OCI-LY1 (cell line): Measurements from ENCODE around the gene GARRE1.
"Not testable (repeated sequence)": the region's sequence is repeated elsewhere in the genome, so short reads cannot be mapped to it uniquely, and the experiment has no call there.

ENCODE experiments used
- H2AFZ ChIP-seq: fragments of 200-600 bp; sonication (generic), shearing (Covaris generic); 2 replicates; pipeline ENCODE4 v1.6.0; 2014; ENCODE audit warnings: antibody characterized with exemption, mild to moderate bottlenecking, low read length
- H3F3A ChIP-seq: fragments of 200-600 bp; sonication (generic), shearing (Covaris generic); 2 replicates; pipeline ENCODE4 v1.6.0; 2014; ENCODE audit warnings: mild to moderate bottlenecking, antibody characterized with exemption, low read length, moderate library complexity; ENCODE audit not compliant: insufficient read depth
- H3K27ac ChIP-seq: fragments of 200-600 bp; sonication (generic); 2 replicates; pipeline ENCODE4 v1.5.1; 2014; ENCODE audit warnings: low read length, mixed run types, mild to moderate bottlenecking, low read depth; ENCODE audit not compliant: poor library complexity, severe bottlenecking
- H3K27me3 ChIP-seq: fragments of 200-600 bp; sonication (generic); 2 replicates; pipeline ENCODE4 v1.6.0; 2014; ENCODE audit warnings: antibody characterized with exemption, mild to moderate bottlenecking, low read length, moderate library complexity; ENCODE audit not compliant: insufficient read depth
- H3K36me3 ChIP-seq: fragments of 200-600 bp; sonication (generic); 2 replicates; pipeline ENCODE4 v1.6.1; 2014; ENCODE audit warnings: mild to moderate bottlenecking, antibody characterized with exemption, low read length, moderate library complexity, mixed read lengths; ENCODE audit not compliant: insufficient read depth
- H3K4me1 ChIP-seq: fragments of 200-600 bp; sonication (generic); 2 replicates; pipeline ENCODE4 v1.5.1; 2014; ENCODE audit warnings: mild to moderate bottlenecking, low read length, moderate library complexity; ENCODE audit not compliant: insufficient read depth, severe bottlenecking
- H3K4me2 ChIP-seq: fragments of 200-600 bp; sonication (generic), shearing (Covaris generic); 2 replicates; pipeline ENCODE4 v1.6.1; 2014; ENCODE audit warnings: low read length
- H3K4me3 ChIP-seq: fragments of 200-600 bp; sonication (generic); 2 replicates; pipeline ENCODE4 v1.5.1; 2014; ENCODE audit warnings: low read length, low read depth, mild to moderate bottlenecking, mixed read lengths; ENCODE audit not compliant: poor library complexity, severe bottlenecking
- H3K79me2 ChIP-seq: fragments of 200-600 bp; shearing (Covaris generic); 2 replicates; pipeline ENCODE4 v1.6.1; 2016; ENCODE audit warnings: mixed run types, low read length, mixed read lengths; ENCODE audit not compliant: insufficient read depth
- H3K9ac ChIP-seq: fragments of 200-600 bp; sonication (generic), shearing (Covaris generic); 2 replicates; pipeline ENCODE4 v1.6.1; 2014; ENCODE audit warnings: mild to moderate bottlenecking, low read length, mixed read lengths
- H3K9me2 ChIP-seq: fragments of 200-600 bp; sonication (generic), shearing (Covaris generic); 2 replicates; pipeline ENCODE4 v1.6.1; 2014; ENCODE audit warnings: low read depth, mild to moderate bottlenecking, low read length, mixed read lengths
- H3K9me3 ChIP-seq: fragments of 200-600 bp; shearing (Covaris generic); 2 replicates; pipeline ENCODE4 v1.6.1; 2014; ENCODE audit warnings: low read length, mixed read lengths
- H4K20me1 ChIP-seq: fragments of 200-600 bp; sonication (generic), shearing (Covaris generic); 2 replicates; pipeline ENCODE4 v1.6.0; 2016; ENCODE audit warnings: mild to moderate bottlenecking, low read length; ENCODE audit not compliant: insufficient read depth
- EZH2 ChIP-seq: fragments of 200-600 bp; sonication (generic), shearing (Covaris generic); IDR thresholded peaks from 2 replicates; pipeline ENCODE4 v1.8.0; 2017; ENCODE audit warnings: borderline replicate concordance, mixed run types, mild to moderate bottlenecking, antibody characterized with exemption, low read length, moderate library complexity, mixed read lengths
- TF ChIP-seq, protein P1 (sequence below): fragments of 200-600 bp; sonication (generic), shearing (Covaris generic); IDR thresholded peaks from 2 replicates; pipeline ENCODE4 v1.5.1; 2017; ENCODE audit warnings: mild to moderate bottlenecking, antibody characterized with exemption, low read length, moderate library complexity, mixed read lengths

Gene GARRE1

GRCh38 chr19:34276614-34277013 is 22.3 kb downstream of the GARRE1 start:
- Histone ChIP-seq H3K9ac (no peak overlapping the region; the same call in 1 of the 2 replicates), H3K4me2 (no peak overlapping the region), H3K9me3 (no peaks in the 10 kb centered on the region), H2AFZ (no peak overlapping the region), H3F3A (no peaks in the 10 kb centered on the region), H4K20me1 (no peaks in the 10 kb centered on the region), H3K4me3 (no peak overlapping the region), H3K36me3 (no peaks in the 10 kb centered on the region), H3K9me2 (no peaks in the 10 kb centered on the region), H3K4me1 (peaks cover 10% of the 10 kb centered on the region), H3K79me2 (no peaks in the 10 kb centered on the region), H3K27ac (no peak overlapping the region), H3K27me3 (no peaks in the 10 kb centered on the region)
- TF ChIP-seq, protein P1, sequence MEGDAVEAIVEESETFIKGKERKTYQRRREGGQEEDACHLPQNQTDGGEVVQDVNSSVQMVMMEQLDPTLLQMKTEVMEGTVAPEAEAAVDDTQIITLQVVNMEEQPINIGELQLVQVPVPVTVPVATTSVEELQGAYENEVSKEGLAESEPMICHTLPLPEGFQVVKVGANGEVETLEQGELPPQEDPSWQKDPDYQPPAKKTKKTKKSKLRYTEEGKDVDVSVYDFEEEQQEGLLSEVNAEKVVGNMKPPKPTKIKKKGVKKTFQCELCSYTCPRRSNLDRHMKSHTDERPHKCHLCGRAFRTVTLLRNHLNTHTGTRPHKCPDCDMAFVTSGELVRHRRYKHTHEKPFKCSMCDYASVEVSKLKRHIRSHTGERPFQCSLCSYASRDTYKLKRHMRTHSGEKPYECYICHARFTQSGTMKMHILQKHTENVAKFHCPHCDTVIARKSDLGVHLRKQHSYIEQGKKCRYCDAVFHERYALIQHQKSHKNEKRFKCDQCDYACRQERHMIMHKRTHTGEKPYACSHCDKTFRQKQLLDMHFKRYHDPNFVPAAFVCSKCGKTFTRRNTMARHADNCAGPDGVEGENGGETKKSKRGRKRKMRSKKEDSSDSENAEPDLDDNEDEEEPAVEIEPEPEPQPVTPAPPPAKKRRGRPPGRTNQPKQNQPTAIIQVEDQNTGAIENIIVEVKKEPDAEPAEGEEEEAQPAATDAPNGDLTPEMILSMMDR, result no peak
- TF ChIP-seq EZH2, result no peak

- Histone ChIP-seq H3K79me2 (no peaks in the 10 kb centered on the region), H3K9me3 (no peaks in the 10 kb centered on the region), H3K36me3 (no peaks in the 10 kb centered on the region), H3K27ac (no peak overlapping the region), H3K4me2 (no peak overlapping the region), H4K20me1 (no peaks in the 10 kb centered on the region), H3K4me1 (peaks cover 10% of the 10 kb centered on the region), H3K9ac (no peak overlapping the region; the same call in 1 of the 2 replicates), H3F3A (no peaks in the 10 kb centered on the region), H3K27me3 (no peaks in the 10 kb centered on the region), H3K4me3 (no peak overlapping the region), H3K9me2 (no peaks in the 10 kb centered on the region), H2AFZ (no peak overlapping the region)
- TF ChIP-seq, protein P1, result no peak
- no peak for TF ChIP-seq EZH2
Observed at GRCh38 chr19:34277244-34277643, 22.9 kb downstream of the GARRE1 start.

GRCh38 chr19:34278783-34279182 is 24.4 kb downstream of the GARRE1 start:
- TF ChIP-seq, protein P1, result no peak
- TF ChIP-seq EZH2, result no peak
- no peak overlapping the region for H3K27ac ChIP-seq
- no peak overlapping the region for H2AFZ ChIP-seq
- no peaks in the 10 kb centered on the region for H3K79me2 ChIP-seq
- no peak overlapping the region for H3K4me3 ChIP-seq
- no peak overlapping the region for H3K9ac ChIP-seq
- H3K27me3 ChIP-seq, result no peaks in the 10 kb centered on the region
- H3K9me3 ChIP-seq, result no peaks in the 10 kb centered on the region
- peaks cover 5% of the 10 kb centered on the region for H3K4me1 ChIP-seq
- no peaks in the 10 kb centered on the region for H3F3A ChIP-seq
- no peaks in the 10 kb centered on the region for H4K20me1 ChIP-seq
- no peaks in the 10 kb centered on the region for H3K9me2 ChIP-seq
- H3K4me2 ChIP-seq, result no peak overlapping the region
- H3K36me3 ChIP-seq, result no peaks in the 10 kb centered on the region

- H3K9me3 ChIP-seq, H3K9ac ChIP-seq, H2AFZ ChIP-seq, H3F3A ChIP-seq, H3K27me3 ChIP-seq, H3K27ac ChIP-seq, H3K4me2 ChIP-seq, H3K4me1 ChIP-seq, H3K9me2 ChIP-seq, H3K36me3 ChIP-seq, H3K4me3 ChIP-seq, H3K79me2 ChIP-seq, H4K20me1 ChIP-seq: not testable (repeated sequence)
Observed at GRCh38 chr19:34281444-34281843, 27.1 kb downstream of the GARRE1 start.
